ENCODE measurements around the gene B3GNT5.
A peak's percentile ranks its signal among the peaks of the same experiment; 100 is the strongest.

Gene B3GNT5

GRCh38 chr3:183267140-183267539, 14.1 kb downstream of the B3GNT5 start:
- no peak for DNase-seq

- no peak for DNase-seq
Measured at GRCh38 chr3:183268366-183268765, 15.3 kb downstream of the B3GNT5 start.

GRCh38 chr3:183269345-183269744, 16.3 kb downstream of the B3GNT5 start:
- no peak for DNase-seq

- DNase-seq, result no peak
Measured at GRCh38 chr3:183270344-183270743, 17.3 kb downstream of the B3GNT5 start.

- DNase-seq, result no peak
Measured at GRCh38 chr3:183272142-183272541, 19.1 kb downstream of the B3GNT5 start.

- DNase-seq, result no peak
Measured at GRCh38 chr3:183272791-183273190, 19.7 kb downstream of the B3GNT5 start.

- DNase-seq, result no peak
Measured at GRCh38 chr3:183274609-183275008, 21.6 kb downstream of the B3GNT5 start.

- DNase-seq, result no peak
Measured at GRCh38 chr3:183275418-183275817, 22.4 kb downstream of the B3GNT5 start.

GRCh38 chr3:183275937-183276336, 22.9 kb downstream of the B3GNT5 start:
- DNase-seq, result no peak

- DNase-seq, result no peak
Measured at GRCh38 chr3:183277260-183277659, 24.2 kb downstream of the B3GNT5 start.

- no peak for DNase-seq
Measured at GRCh38 chr3:183278479-183279088, 25.5 kb downstream of the B3GNT5 start.

- DNase-seq, result no peak
Measured at GRCh38 chr3:183279371-183279770, 26.3 kb downstream of the B3GNT5 start.

GRCh38 chr3:183281126-183281797, 28.2 kb downstream of the B3GNT5 start:
- DNase-seq, result no peak

GRCh38 chr3:183283886-183284285, 30.8 kb downstream of the B3GNT5 start:
- DNase-seq, result no peak

GRCh38 chr3:183284570-183284969, 31.5 kb downstream of the B3GNT5 start:
- no peak for DNase-seq

- DNase-seq, result no peak
Measured at GRCh38 chr3:183285318-183285717, 32.3 kb downstream of the B3GNT5 start.

GRCh38 chr3:183285828-183286457, 32.9 kb downstream of the B3GNT5 start:
- peak; percentile 87 for DNase-seq

- DNase-seq, result no peak
Measured at GRCh38 chr3:183287301-183287971, 34.4 kb downstream of the B3GNT5 start.

GRCh38 chr3:183288117-183288516, 35.1 kb downstream of the B3GNT5 start:
- no peak for DNase-seq

GRCh38 chr3:183290216-183290615, 37.2 kb downstream of the B3GNT5 start:
- no peak for DNase-seq

GRCh38 chr3:183291497-183292031, 38.5 kb downstream of the B3GNT5 start:
- DNase-seq, result no peak

- no peak for DNase-seq
Measured at GRCh38 chr3:183293966-183294365, 40.9 kb downstream of the B3GNT5 start.

GRCh38 chr3:183295211-183295610, 42.2 kb downstream of the B3GNT5 start:
- DNase-seq, result no peak

GRCh38 chr3:183296944-183297343, 43.9 kb downstream of the B3GNT5 start:
- no peak for DNase-seq
